WTC11 (cell line): ENCODE results near the gene ZDHHC9. TPM values are rescaled to one million over a fixed set of nuclear protein-coding genes. Genes with fewer than 3 reads are reported as not detected.

Source experiments
- ATAC-seq: fragments of 200-7000 bp; cut with Tn5 transposase; 2 replicates; pipeline ENCODE4 v1.10.0; 2021; ENCODE audit warnings: mild to moderate bottlenecking, moderate library complexity
- CTCF ChIA-PET: fragments of 300-600 bp; sonication (Branson Sonifier 250); formaldehyde crosslinking; loops from one replicate; lab custom pipeline; 2021; ENCODE audit warnings: antibody characterized with exemption; lab: Charles Lee
- POLR2A ChIA-PET: fragments of 350-600 bp; sonication (Branson Sonifier 250); formaldehyde crosslinking; loops from one replicate; lab custom pipeline; 2021; ENCODE audit warnings: antibody characterized with exemption; lab: Charles Lee
- DNase-seq: peaks from one replicate; pipeline ENCODE4 v3.0.0; 2021; ENCODE audit warnings: low spot score
- H3K27ac Mint-ChIP-seq: 2 replicates; pipeline ENCODE4 v1.8.0; 2021; ENCODE audit warnings: mixed read lengths
- H3K27me3 Mint-ChIP-seq: 2 replicates; pipeline ENCODE4 v1.8.0; 2021; ENCODE audit warnings: low read depth, mild to moderate bottlenecking, moderate library complexity, mixed read lengths
- H3K36me3 Mint-ChIP-seq: 2 replicates; pipeline ENCODE4 v1.8.0; 2021; ENCODE audit warnings: mixed read lengths
- H3K4me1 Mint-ChIP-seq: 2 replicates; pipeline ENCODE4 v1.8.0; 2022; ENCODE audit warnings: mixed read lengths
- H3K4me3 Mint-ChIP-seq: 2 replicates; pipeline ENCODE4 v1.8.0; 2021; ENCODE audit warnings: mild to moderate bottlenecking, moderate library complexity, mixed read lengths
- H3K9me3 Mint-ChIP-seq: 2 replicates; pipeline ENCODE4 v1.8.0; 2021; ENCODE audit warnings: mixed read lengths
- ELF4 ChIP-seq: sonication (generic); formaldehyde crosslinking; IDR thresholded peaks from 2 replicates; pipeline ENCODE4 v1.8.1; 2022; ENCODE audit warnings: low read depth, mild to moderate bottlenecking, moderate library complexity, missing genetic modification reagents
- ESRRA ChIP-seq: sonication (generic); formaldehyde crosslinking; IDR thresholded peaks from 2 replicates; pipeline ENCODE4 v1.8.1; 2022; ENCODE audit warnings: mild to moderate bottlenecking, missing genetic modification reagents, borderline replicate concordance
- ETV6 ChIP-seq: sonication (generic); formaldehyde crosslinking; IDR thresholded peaks from 2 replicates; pipeline ENCODE4 v1.8.1; 2022; ENCODE audit warnings: mild to moderate bottlenecking, missing genetic modification reagents
- GABPB1 ChIP-seq: sonication (generic); formaldehyde crosslinking; IDR thresholded peaks from 2 replicates; pipeline ENCODE4 v1.8.1; 2023; ENCODE audit warnings: mild to moderate bottlenecking, missing genetic modification reagents
- MXD4 ChIP-seq: fragments of 250-450 bp; sonication (Bioruptor Pico); IDR thresholded peaks from 2 replicates; pipeline ENCODE4 v1.8.0; 2021; ENCODE audit warnings: mild to moderate bottlenecking, moderate library complexity, borderline replicate concordance
- NFYB ChIP-seq: sonication (generic); formaldehyde crosslinking; conservative IDR thresholded peaks from 2 replicates; pipeline ENCODE4 v1.8.0; 2022; ENCODE audit warnings: low read depth, missing genetic modification reagents
- OVOL2 ChIP-seq: fragments of 250-450 bp; sonication (Bioruptor Pico); IDR thresholded peaks from 2 replicates; pipeline ENCODE4 v1.9.0; 2021; ENCODE audit warnings: mild to moderate bottlenecking, borderline replicate concordance
- RORB ChIP-seq: fragments of 250-450 bp; sonication (Bioruptor Pico); IDR thresholded peaks from 2 replicates; pipeline ENCODE4 v1.9.0; 2021; ENCODE audit warnings: mild to moderate bottlenecking
- SOX15 ChIP-seq: fragments of 250-450 bp; sonication (Bioruptor Pico); IDR thresholded peaks from 2 replicates; pipeline ENCODE4 v1.9.0; 2021; ENCODE audit warnings: mild to moderate bottlenecking
- ZBTB21 ChIP-seq: sonication (generic); formaldehyde crosslinking; IDR thresholded peaks from 2 replicates; pipeline ENCODE4 v1.8.1; 2023; ENCODE audit warnings: mild to moderate bottlenecking, missing genetic modification reagents, borderline replicate concordance
- ZNF396 ChIP-seq: fragments of 250-450 bp; sonication (Bioruptor Pico); IDR thresholded peaks from 2 replicates; pipeline ENCODE4 v1.8.0; 2021; ENCODE audit warnings: mild to moderate bottlenecking, moderate library complexity, borderline replicate concordance
- total RNA-seq: library from RNA; stranded (reverse); gene quantifications from 3 replicates; pipeline ENCODE4 v1.2.3, GENCODE V29; 2021
- TF ChIP-seq, protein P1 (sequence below): fragments of 250-450 bp; sonication (Bioruptor Pico); IDR thresholded peaks from 2 replicates; pipeline ENCODE4 v2.1.2; 2022; ENCODE audit warnings: mild to moderate bottlenecking, moderate library complexity
- TF ChIP-seq, protein P2 (sequence below): sonication (generic); formaldehyde crosslinking; IDR thresholded peaks from 2 replicates; pipeline ENCODE4 v1.8.0; 2023; ENCODE audit warnings: missing genetic modification reagents, mild to moderate bottlenecking, borderline replicate concordance
- TF ChIP-seq, protein P3 (sequence below): sonication (generic); formaldehyde crosslinking; IDR thresholded peaks from 2 replicates; pipeline ENCODE4 v1.8.1; 2023; ENCODE audit warnings: mild to moderate bottlenecking, missing genetic modification reagents, borderline replicate concordance
- TF ChIP-seq, protein P4 (sequence below): sonication (generic); formaldehyde crosslinking; IDR thresholded peaks from 2 replicates; pipeline ENCODE4 v1.8.1; 2023; ENCODE audit warnings: mild to moderate bottlenecking, missing genetic modification reagents
- TF ChIP-seq, protein P5 (sequence below): sonication (generic); formaldehyde crosslinking; IDR thresholded peaks from 2 replicates; pipeline ENCODE4 v1.8.0; 2022; ENCODE audit warnings: mild to moderate bottlenecking, missing genetic modification reagents
- TF ChIP-seq, protein P6 (sequence below): sonication (generic); formaldehyde crosslinking; IDR thresholded peaks from 2 replicates; pipeline ENCODE4 v1.8.1; 2023; ENCODE audit warnings: mild to moderate bottlenecking, missing genetic modification reagents, moderate library complexity

Gene ZDHHC9
- total RNA-seq, 1 experiment from 2014 or later = 25.0 TPM

DNA sequence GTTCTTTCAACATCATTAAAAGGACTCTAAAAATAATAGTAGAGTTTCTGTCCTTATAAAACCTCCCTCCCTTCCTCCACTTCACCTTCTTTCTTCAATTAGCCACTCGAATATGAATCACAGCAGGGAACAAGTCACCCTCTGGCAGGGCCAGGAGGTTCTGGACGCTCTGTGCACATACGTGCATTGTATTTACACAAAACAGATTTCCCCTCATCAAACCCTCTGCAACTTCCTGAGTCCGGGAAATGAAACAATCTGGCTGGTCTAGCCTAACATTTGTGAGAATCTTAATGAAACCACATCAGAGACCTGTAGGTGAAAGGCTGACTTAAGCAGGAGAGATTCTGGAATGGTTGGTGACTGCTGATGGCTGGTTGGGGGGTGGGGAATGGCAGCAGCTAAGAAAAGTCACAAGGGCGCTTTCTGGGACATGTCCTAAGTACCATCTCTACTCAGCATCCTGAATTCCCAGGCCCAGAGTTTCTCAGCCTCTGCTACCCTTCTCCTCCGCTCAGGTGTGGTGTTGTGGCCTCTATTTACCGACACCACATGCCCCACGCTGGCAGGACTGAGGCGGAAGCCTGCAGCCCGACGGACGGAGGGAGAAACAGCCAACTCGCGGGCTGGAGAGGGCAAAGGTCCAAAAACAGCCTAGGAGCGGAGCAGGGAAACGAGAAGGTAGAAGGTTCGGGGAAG, 1.0 kb downstream of the ZDHHC9 start (continued):
- TF ChIP-seq ZNF396 (CRISPR knock-in tag) = no peak
- TF ChIP-seq ZBTB21 (CRISPR knock-in tag) = no peak
- TF ChIP-seq OVOL2 (CRISPR knock-in tag) = no peak
- TF ChIP-seq, protein P1, sequence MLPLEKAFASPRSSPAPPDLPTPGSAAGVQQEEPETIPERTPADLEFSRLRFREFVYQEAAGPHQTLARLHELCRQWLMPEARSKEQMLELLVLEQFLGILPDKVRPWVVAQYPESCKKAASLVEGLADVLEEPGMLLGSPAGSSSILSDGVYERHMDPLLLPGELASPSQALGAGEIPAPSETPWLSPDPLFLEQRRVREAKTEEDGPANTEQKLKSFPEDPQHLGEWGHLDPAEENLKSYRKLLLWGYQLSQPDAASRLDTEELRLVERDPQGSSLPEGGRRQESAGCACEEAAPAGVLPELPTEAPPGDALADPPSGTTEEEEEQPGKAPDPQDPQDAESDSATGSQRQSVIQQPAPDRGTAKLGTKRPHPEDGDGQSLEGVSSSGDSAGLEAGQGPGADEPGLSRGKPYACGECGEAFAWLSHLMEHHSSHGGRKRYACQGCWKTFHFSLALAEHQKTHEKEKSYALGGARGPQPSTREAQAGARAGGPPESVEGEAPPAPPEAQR (CRISPR knock-in tag) = no peak
- TF ChIP-seq, all 79 proteins: peak for 0

DNA sequence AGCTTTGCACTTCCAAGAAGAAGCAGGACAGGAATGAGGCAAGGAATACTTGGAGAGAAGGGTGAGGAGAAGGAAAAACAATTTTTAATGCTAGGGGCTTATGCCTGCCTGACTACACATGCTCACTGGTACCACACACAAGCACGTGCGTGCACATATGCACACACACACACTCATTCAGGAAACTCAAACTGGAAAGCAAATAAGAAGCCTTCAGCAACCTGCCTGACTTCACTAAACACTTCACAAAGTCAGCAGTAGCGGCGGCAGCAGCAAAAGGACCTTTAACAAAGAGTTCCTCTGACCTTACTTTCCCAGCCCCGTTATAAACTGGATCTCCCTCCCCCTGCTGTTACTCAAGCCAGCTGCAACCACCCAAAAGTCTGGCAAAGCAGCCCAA, 3.3 kb downstream of the ZDHHC9 start:
- H3K9me3 Mint-ChIP-seq = no peaks in the 10 kb centered on the region
- ATAC-seq = no peak
- peaks cover 22% of the 10 kb centered on the region for H3K4me1 Mint-ChIP-seq
- peaks cover 8% of the 10 kb centered on the region; the same call in 1 of the 2 replicates for H3K36me3 Mint-ChIP-seq
- no peak for DNase-seq
- H3K4me3 Mint-ChIP-seq = no peak overlapping the region
- ChIA-PET CTCF (no interaction called here), POLR2A (no interaction called here)
- peak overlapping the region; percentile 30; the same call in 1 of the 2 replicates for H3K27ac Mint-ChIP-seq
- no peaks in the 10 kb centered on the region for H3K27me3 Mint-ChIP-seq
- TF ChIP-seq, protein P2, sequence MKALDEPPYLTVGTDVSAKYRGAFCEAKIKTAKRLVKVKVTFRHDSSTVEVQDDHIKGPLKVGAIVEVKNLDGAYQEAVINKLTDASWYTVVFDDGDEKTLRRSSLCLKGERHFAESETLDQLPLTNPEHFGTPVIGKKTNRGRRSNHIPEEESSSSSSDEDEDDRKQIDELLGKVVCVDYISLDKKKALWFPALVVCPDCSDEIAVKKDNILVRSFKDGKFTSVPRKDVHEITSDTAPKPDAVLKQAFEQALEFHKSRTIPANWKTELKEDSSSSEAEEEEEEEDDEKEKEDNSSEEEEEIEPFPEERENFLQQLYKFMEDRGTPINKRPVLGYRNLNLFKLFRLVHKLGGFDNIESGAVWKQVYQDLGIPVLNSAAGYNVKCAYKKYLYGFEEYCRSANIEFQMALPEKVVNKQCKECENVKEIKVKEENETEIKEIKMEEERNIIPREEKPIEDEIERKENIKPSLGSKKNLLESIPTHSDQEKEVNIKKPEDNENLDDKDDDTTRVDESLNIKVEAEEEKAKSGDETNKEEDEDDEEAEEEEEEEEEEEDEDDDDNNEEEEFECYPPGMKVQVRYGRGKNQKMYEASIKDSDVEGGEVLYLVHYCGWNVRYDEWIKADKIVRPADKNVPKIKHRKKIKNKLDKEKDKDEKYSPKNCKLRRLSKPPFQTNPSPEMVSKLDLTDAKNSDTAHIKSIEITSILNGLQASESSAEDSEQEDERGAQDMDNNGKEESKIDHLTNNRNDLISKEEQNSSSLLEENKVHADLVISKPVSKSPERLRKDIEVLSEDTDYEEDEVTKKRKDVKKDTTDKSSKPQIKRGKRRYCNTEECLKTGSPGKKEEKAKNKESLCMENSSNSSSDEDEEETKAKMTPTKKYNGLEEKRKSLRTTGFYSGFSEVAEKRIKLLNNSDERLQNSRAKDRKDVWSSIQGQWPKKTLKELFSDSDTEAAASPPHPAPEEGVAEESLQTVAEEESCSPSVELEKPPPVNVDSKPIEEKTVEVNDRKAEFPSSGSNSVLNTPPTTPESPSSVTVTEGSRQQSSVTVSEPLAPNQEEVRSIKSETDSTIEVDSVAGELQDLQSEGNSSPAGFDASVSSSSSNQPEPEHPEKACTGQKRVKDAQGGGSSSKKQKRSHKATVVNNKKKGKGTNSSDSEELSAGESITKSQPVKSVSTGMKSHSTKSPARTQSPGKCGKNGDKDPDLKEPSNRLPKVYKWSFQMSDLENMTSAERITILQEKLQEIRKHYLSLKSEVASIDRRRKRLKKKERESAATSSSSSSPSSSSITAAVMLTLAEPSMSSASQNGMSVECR (CRISPR knock-in tag) = no peak
- TF ChIP-seq ESRRA (CRISPR knock-in tag) = no peak
- TF ChIP-seq, protein P3, sequence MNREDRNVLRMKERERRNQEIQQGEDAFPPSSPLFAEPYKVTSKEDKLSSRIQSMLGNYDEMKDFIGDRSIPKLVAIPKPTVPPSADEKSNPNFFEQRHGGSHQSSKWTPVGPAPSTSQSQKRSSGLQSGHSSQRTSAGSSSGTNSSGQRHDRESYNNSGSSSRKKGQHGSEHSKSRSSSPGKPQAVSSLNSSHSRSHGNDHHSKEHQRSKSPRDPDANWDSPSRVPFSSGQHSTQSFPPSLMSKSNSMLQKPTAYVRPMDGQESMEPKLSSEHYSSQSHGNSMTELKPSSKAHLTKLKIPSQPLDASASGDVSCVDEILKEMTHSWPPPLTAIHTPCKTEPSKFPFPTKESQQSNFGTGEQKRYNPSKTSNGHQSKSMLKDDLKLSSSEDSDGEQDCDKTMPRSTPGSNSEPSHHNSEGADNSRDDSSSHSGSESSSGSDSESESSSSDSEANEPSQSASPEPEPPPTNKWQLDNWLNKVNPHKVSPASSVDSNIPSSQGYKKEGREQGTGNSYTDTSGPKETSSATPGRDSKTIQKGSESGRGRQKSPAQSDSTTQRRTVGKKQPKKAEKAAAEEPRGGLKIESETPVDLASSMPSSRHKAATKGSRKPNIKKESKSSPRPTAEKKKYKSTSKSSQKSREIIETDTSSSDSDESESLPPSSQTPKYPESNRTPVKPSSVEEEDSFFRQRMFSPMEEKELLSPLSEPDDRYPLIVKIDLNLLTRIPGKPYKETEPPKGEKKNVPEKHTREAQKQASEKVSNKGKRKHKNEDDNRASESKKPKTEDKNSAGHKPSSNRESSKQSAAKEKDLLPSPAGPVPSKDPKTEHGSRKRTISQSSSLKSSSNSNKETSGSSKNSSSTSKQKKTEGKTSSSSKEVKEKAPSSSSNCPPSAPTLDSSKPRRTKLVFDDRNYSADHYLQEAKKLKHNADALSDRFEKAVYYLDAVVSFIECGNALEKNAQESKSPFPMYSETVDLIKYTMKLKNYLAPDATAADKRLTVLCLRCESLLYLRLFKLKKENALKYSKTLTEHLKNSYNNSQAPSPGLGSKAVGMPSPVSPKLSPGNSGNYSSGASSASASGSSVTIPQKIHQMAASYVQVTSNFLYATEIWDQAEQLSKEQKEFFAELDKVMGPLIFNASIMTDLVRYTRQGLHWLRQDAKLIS (CRISPR knock-in tag) = no peak
- TF ChIP-seq, protein P4, sequence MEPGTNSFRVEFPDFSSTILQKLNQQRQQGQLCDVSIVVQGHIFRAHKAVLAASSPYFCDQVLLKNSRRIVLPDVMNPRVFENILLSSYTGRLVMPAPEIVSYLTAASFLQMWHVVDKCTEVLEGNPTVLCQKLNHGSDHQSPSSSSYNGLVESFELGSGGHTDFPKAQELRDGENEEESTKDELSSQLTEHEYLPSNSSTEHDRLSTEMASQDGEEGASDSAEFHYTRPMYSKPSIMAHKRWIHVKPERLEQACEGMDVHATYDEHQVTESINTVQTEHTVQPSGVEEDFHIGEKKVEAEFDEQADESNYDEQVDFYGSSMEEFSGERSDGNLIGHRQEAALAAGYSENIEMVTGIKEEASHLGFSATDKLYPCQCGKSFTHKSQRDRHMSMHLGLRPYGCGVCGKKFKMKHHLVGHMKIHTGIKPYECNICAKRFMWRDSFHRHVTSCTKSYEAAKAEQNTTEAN (CRISPR knock-in tag) = no peak
- TF ChIP-seq MXD4 (CRISPR knock-in tag) = no peak
- TF ChIP-seq SOX15 (CRISPR knock-in tag) = no peak
- TF ChIP-seq, protein P5, sequence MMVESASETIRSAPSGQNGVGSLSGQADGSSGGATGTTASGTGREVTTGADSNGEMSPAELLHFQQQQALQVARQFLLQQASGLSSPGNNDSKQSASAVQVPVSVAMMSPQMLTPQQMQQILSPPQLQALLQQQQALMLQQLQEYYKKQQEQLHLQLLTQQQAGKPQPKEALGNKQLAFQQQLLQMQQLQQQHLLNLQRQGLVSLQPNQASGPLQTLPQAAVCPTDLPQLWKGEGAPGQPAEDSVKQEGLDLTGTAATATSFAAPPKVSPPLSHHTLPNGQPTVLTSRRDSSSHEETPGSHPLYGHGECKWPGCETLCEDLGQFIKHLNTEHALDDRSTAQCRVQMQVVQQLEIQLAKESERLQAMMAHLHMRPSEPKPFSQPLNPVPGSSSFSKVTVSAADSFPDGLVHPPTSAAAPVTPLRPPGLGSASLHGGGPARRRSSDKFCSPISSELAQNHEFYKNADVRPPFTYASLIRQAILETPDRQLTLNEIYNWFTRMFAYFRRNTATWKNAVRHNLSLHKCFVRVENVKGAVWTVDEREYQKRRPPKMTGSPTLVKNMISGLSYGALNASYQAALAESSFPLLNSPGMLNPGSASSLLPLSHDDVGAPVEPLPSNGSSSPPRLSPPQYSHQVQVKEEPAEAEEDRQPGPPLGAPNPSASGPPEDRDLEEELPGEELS (CRISPR knock-in tag) = no peak
- no peak for TF ChIP-seq RORB (CRISPR knock-in tag)
- TF ChIP-seq ELF4 = no peak
- TF ChIP-seq GABPB1 (CRISPR knock-in tag) = no peak
- no peak for TF ChIP-seq ETV6 (CRISPR knock-in tag)
- TF ChIP-seq, protein P6, sequence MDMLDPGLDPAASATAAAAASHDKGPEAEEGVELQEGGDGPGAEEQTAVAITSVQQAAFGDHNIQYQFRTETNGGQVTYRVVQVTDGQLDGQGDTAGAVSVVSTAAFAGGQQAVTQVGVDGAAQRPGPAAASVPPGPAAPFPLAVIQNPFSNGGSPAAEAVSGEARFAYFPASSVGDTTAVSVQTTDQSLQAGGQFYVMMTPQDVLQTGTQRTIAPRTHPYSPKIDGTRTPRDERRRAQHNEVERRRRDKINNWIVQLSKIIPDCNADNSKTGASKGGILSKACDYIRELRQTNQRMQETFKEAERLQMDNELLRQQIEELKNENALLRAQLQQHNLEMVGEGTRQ (CRISPR knock-in tag) = no peak
- TF ChIP-seq NFYB (CRISPR knock-in tag) = no peak
- TF ChIP-seq, all 79 proteins: peak for 0
